Measurements from ENCODE around the gene EPHA4. TPM values are rescaled to one million over a fixed set of nuclear protein-coding genes. Genes with fewer than 3 reads are reported as not detected.
A peak's percentile ranks its signal among the peaks of the same experiment; 100 is the strongest.

Gene EPHA4
- total and polyA plus RNA-seq, 2 of the 4 experiments (the other 2 are of a cell fraction): 36.9 to 132 TPM

DNA sequence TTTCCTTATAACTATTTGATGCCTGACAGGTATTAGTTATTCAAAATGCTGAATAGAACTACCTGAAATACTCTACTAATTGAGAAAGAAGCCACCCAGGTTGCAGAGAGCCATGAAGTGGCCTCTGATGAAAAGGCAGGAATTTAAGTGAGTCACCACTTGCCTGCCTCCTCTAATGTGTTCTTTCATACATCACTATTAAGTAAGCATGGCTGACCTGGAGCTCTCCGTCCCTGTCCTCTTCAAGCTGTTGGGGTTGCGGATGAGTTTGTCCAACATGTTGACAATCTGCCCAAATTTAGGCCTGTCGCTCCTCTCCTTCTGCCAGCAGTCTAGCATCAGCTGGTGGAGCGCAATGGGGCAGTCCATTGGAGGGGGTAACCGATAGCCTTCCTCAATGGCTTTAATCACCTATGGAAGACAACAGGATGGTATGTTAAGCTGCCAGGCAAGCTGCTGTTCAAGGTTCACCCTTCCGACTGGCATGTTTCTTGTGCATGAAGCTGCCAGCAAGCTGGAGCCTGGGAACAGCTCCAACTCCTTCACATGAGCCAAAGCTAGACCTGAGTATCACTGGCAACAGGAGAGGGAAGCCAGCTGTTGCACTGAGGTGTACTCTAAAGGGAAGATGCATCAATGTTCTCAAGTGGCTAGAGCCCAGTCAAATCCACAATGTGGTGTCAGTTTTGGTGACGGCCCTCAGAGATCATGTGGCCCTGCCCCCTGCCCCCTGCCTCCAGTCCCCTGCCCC lies 142.2 kb downstream of the EPHA4 start:
- Histone ChIP-seq H3K9me3 (ENCODE audit: control insufficient read depth, insufficient read depth, low read length) (no peaks in the 10 kb centered on the region), H2AK5ac (ENCODE audit: low read depth, low read length) (no peak overlapping the region), H3K4me1 (ENCODE audit: control insufficient read depth, insufficient read depth, low read length) (peaks cover 3% of the 10 kb centered on the region; the same call in 1 of the 2 replicates), H4K8ac (ENCODE audit: low read depth in 2 of 2, low read length in 2 of 2) (no peak overlapping the region), H3K4ac (ENCODE audit: low read depth, low read length) (no peak overlapping the region), H3K18ac (ENCODE audit: low read depth, low read length) (no peak overlapping the region), H3K27me3 (ENCODE audit: control insufficient read depth, insufficient read depth, low read length) (no peaks in the 10 kb centered on the region), H2AFZ (replicated peaks; ENCODE audit: low read length, poor library complexity) (peak overlapping the region; percentile 13), H3K79me1 (ENCODE audit: low read depth in 1 of 2, low read length in 2 of 2) (no peaks in the 10 kb centered on the region; a peak in 1 of 4 replicates), H3K4me2 (ENCODE audit: low read depth, low read length) (no peak overlapping the region), H3K4me3 (ENCODE audit: insufficient read depth, low read depth, low read length) (no peak overlapping the region), H2BK20ac (ENCODE audit: low read depth, low read length) (no peak overlapping the region), H4K5ac (ENCODE audit: low read depth, low read length) (no peak overlapping the region), H2BK15ac (ENCODE audit: low read depth, low read length) (no peak overlapping the region), H3K56ac (ENCODE audit: extremely low read depth, insufficient read depth, low read length) (no peak overlapping the region), H3K14ac (replicated peaks; ENCODE audit: low read depth, low read length) (no peak overlapping the region), H2AK9ac (replicated peaks; ENCODE audit: low read depth, low read length, poor library complexity) (no peak overlapping the region), H3K23ac (ENCODE audit: low read depth, low read length) (no peak overlapping the region), H2BK120ac (ENCODE audit: low read depth, low read length) (no peak overlapping the region), H4K91ac (ENCODE audit: insufficient read depth, low read depth, low read length) (no peak overlapping the region), H3K36me3 (ENCODE audit: control insufficient read depth, insufficient read depth, low read length) (peaks cover 29% of the 10 kb centered on the region), H3K9me1 (ENCODE audit: insufficient read depth, low read length) (no peaks in the 10 kb centered on the region; the same call in 1 of the 2 replicates), H3K9ac (ENCODE audit: low read depth, low read length) (no peak overlapping the region), H4K20me1 (ENCODE audit: insufficient read depth, low read length) (no peaks in the 10 kb centered on the region), H3K27ac (ENCODE audit: insufficient read depth, low read length) (no peak overlapping the region), H2BK5ac (ENCODE audit: low read depth, low read length, poor library complexity, severe bottlenecking) (no peak overlapping the region)
- ATAC-seq (ENCODE audit: low read depth) (no peak; the same call in 1 of the 2 replicates), DNase-seq (peak; percentile 52)
- dilution Hi-C loops (cut with HindIII; ENCODE audit: low sequenced_read_pairs, unreplicated experiment): no loop called here
- BruUV-seq (replicated peaks): no TSS peak
- POLR2A ChIA-PET (ENCODE audit: unreplicated experiment): no interaction called here
- WGBS, 2 experiments (ENCODE audit: extremely low coverage in 2 of 2, insufficient read length in 1 of 2): no CpG with 5 or more reads among the region's 7 CpGs
- intact Hi-C loops (cut with micrococcal nuclease): loop anchor here (10.0 kb wide), 2 partner anchors 585 to 745 kb away; no protein-coding TSS in a partner anchor
- TF ChIP-seq USF2 (IDR thresholded peaks at IDR 0.05; ENCODE audit: low read depth, low read length): no peak
- peak; percentile 40; the same call in 1 of the 2 replicates for TF ChIP-seq FOS (IDR thresholded peaks at IDR 0.05; ENCODE audit: low read depth, low read length)
- TF ChIP-seq NFE2L2 (IDR thresholded peaks at IDR 0.05; ENCODE audit: low read depth, low read length): no peak
- in situ Hi-C loops (cut with MboI; ENCODE audit: low sequenced_read_pairs): no loop called here
- CTCF ChIA-PET: no interaction called here
